GM18507 (cell line): ENCODE results near the gene PEAK3.
"Not testable (repeated sequence)": the region's sequence is repeated elsewhere in the genome, so short reads cannot be mapped to it uniquely, and the experiment has no call there.

Source experiments
- DNase-seq: peaks from one replicate; pipeline ENCODE4 v3.0.0; 2011; ENCODE audit warnings: low read depth; ENCODE audit not compliant: insufficient read length; ENCODE audit errors: extremely low spot score
- FAIRE-seq: peaks from 2 replicates; lab custom pipeline; 2011; peaks lifted over from hg19 to GRCh38; lab: Jason Lieb, UNC

The PEAK3 gene

GRCh38 chr19:2290441-2291184, 8.6 kb upstream of the PEAK3 start:
- FAIRE-seq (no peak), DNase-seq (no peak)

DNA sequence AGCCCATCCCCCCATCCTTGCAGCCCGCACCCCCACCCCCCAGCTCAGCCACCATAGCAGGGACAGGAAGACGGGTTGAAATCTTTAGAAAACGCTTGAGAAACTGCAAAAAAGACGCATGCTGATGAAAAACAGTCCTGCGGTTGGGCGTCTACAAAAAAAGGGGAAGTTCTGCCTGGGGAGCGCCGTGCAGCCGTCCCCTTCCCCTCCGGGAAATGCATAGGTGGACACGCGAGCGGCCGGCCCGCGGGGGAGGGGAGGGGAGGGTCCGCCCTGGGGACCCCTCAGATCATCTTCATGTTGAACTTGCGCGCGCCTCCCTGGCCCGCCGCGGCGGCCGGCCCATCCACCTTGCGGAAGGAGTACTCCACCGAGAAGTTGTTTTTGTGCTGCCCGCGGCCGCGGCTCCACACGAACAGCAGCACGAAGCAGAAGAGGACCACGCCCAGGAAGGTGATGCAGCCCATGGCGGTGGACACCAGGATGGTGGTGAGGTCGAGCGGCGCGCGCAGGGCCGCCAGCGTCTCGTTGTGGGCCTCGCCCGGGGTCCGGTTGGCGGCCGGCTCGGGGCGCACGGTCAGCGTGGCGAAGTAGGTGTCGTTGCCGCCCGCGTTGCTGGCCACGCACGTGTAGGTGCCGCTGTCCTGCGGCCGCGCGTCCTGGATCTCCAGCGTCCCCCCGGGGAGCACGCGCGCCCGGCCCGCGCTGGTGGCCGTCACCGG, 7.9 kb upstream of the PEAK3 start:
- DNase-seq (peak; percentile 72), FAIRE-seq (peak; percentile 95)

- no peak for DNase-seq
- FAIRE-seq, result peak; percentile 5
Measured at GRCh38 chr19:2288818-2289713, 7.1 kb upstream of the PEAK3 start.

GRCh38 chr19:2288338-2288817, 6.4 kb upstream of the PEAK3 start:
- DNase-seq, result no peak

DNA sequence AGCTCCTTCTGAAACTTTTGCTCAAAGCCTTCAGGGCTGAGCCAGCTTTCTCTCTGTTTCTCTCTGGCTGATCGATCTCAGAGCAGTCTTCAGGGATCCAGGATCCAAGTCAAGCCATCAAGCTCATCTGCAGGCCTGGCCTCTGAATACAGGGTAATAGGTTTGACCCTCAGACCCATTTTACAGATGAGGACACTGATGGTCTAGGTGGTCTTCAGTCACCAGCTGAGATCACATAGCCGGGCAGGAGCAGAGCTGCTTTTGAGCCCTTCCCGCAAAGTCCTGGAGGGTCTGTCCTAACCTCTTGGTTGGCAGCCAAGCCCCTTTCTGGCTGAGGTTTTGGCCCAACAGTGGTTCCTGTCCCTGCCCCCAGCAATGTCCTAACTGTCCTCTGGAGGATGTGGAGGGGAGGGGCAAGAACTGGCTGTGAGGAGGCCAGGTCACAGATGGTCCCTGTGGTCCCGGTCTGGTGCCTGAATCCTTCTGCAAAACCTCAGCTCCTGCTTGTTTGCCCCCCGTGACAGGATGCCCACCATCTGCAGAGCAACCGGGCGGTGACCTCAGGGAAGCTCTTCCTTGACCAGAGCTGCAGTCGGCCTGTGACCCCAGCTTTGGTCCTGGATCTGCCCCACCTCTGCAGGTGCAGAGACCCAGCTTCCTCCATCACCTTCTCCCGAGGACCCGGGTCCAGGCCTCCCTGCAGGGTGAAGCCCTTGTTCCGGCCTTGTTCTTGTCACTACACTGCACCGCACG, 5.8 kb upstream of the PEAK3 start:
- DNase-seq (no peak), FAIRE-seq (peak; percentile 42)

More at GRCh38 chr19:2288338-2288817, 6.4 kb upstream of the PEAK3 start:
- FAIRE-seq, result no peak

DNA sequence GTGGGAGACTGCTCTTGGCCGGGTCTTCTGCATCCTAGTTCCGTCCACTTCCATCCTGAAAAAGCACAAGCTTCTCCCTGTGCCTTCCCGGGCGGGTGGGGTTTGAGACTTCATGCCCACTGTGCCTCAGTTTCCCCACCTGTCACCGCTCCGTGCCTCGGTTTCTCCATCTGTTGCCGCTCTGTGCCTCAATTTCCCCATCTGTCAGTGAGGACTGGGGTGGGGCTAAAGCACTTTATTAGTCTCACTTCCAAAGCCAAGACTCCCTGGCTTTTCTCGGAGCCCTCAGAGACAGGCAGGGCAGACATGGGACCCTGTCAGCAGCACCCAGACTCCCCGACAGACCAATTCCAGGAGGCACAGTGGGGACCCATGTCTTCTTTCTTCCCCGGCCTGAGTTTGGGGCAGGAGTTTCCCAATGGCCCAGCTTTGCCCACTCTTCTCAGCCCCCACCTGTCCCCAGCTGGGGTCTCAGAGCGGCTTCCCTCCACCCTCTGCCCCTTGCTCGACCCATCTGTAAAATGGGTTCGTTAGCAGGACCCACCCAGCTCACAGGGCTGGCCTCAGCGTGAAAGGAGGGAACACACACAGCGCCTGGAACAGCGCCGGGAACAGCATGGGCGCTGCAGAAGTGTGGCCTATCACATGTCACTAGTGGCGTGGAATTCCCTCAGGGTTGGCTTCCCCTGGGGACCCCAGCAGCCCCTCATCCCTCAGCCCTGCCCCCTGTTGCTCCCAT, 4.6 kb upstream of the PEAK3 start:
- DNase-seq, result no peak
- no peak for FAIRE-seq

GRCh38 chr19:2283835-2284507, 2.0 kb upstream of the PEAK3 start:
- DNase-seq (no peak), FAIRE-seq (no peak)

DNA sequence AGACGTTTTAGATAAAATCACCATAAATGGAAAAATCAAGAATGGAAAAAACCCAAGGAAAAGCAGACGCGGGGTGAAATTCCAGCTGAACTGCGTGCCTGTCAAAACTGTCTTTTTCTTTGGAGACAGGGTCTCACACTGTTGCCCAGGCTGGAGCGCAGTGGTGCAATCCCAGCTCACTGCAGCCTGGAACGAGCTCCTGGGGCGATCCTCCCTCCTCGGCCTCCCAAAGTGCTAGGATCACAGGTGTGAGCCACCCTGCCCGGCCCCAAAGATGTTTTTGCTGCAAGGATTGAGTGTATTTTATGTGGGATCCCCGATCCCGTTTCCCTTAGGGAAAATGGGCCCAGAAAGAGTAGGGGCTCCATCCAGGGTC, 875 bp upstream of the PEAK3 start:
- FAIRE-seq (no peak), DNase-seq (no peak)

- not testable (repeated sequence) for DNase-seq, FAIRE-seq
Measured at GRCh38 chr19:2281265-2282061, 512 bp downstream of the PEAK3 start.

- FAIRE-seq (no peak), DNase-seq (no peak)
Measured at GRCh38 chr19:2280633-2281264, 1.2 kb downstream of the PEAK3 start.

- no peak for DNase-seq
- FAIRE-seq, result no peak
Measured at GRCh38 chr19:2278459-2279158, 3.4 kb downstream of the PEAK3 start.

GRCh38 chr19:2277138-2277537, 4.8 kb downstream of the PEAK3 start:
- DNase-seq (no peak), FAIRE-seq (no peak)

DNA sequence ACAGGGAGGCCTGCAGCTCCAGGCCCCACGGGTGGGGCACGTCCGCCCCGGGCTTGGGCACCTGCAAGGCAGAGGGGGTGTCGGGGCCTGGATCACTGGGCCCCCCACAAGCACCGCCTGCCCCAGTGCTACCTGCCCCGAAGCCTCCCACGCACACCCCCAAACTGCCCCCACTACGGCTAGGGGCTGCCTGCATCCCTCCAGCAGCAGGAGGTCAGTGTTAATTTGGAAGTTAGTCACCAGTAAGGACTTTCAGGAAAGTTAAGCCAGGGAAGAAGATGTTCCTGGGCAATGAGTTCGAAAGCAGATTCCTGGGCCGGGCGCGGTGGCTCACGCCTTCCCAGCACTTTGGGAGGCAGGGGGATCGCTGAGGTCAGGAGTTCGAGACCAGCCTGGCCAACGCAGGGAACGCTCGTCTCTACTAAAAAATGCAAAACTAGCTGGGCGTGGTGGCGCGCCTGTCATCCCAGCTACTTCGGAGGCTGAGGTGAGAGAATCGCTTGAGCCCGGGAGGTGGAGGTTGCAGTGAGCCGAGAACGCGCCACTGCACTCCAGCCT, 5.5 kb downstream of the PEAK3 start:
- FAIRE-seq (no peak), DNase-seq (no peak)

- no peak for DNase-seq
- no peak for FAIRE-seq
Measured at GRCh38 chr19:2275588-2276428, 6.2 kb downstream of the PEAK3 start.

- peak; percentile 56 for FAIRE-seq
- no peak for DNase-seq
Measured at GRCh38 chr19:2274931-2275535, 6.9 kb downstream of the PEAK3 start.
